Omental fat pad (tissue), 4 donors: Measurements from ENCODE around the gene SLC9A9. TPM values are rescaled to one million over a fixed set of nuclear protein-coding genes. Genes with fewer than 3 reads are reported as not detected.

Experiments used
- ATAC-seq: fragments of 150-250 bp; one replicate; pipeline ENCODE4 v1.9.1; 2016; ENCODE audit warnings: mild to moderate bottlenecking, moderate library complexity; ENCODE audit not compliant: low FRiP score
- DNase-seq: peaks from one replicate; pipeline ENCODE4 v3.0.0-alpha.2; 2019; ENCODE audit warnings: low spot score
- total RNA-seq, 4 donors: library from RNA; depleted of rRNA; stranded (reverse); fragments of >200 nt; gene quantifications; one replicate each; pipeline ENCODE4 v1.1.0, GENCODE V29; 2016
- TF ChIP-seq, protein P1 (sequence below), 3 donors: fragments of 450-650 bp; IDR thresholded peaks; one replicate each; pipeline ENCODE4 v1.5.1; 2016 to 2017; ENCODE audit warnings: antibody characterized with exemption in 3 of 3, mild to moderate bottlenecking in 3 of 3, moderate library complexity in 2 of 3

SLC9A9 gene
- total RNA-seq, 4 donors from 2014 or later, result 15.5 to 39.6 (median 26.9) TPM

- no peak for DNase-seq
- ATAC-seq, result no peak
- TF ChIP-seq, protein P1, sequence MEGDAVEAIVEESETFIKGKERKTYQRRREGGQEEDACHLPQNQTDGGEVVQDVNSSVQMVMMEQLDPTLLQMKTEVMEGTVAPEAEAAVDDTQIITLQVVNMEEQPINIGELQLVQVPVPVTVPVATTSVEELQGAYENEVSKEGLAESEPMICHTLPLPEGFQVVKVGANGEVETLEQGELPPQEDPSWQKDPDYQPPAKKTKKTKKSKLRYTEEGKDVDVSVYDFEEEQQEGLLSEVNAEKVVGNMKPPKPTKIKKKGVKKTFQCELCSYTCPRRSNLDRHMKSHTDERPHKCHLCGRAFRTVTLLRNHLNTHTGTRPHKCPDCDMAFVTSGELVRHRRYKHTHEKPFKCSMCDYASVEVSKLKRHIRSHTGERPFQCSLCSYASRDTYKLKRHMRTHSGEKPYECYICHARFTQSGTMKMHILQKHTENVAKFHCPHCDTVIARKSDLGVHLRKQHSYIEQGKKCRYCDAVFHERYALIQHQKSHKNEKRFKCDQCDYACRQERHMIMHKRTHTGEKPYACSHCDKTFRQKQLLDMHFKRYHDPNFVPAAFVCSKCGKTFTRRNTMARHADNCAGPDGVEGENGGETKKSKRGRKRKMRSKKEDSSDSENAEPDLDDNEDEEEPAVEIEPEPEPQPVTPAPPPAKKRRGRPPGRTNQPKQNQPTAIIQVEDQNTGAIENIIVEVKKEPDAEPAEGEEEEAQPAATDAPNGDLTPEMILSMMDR (IDR thresholded peaks at IDR 0.05), result no peak
These were observed 521.1 kb downstream of the SLC9A9 start for GRCh38 chr3:143326983-143327778.

DNA sequence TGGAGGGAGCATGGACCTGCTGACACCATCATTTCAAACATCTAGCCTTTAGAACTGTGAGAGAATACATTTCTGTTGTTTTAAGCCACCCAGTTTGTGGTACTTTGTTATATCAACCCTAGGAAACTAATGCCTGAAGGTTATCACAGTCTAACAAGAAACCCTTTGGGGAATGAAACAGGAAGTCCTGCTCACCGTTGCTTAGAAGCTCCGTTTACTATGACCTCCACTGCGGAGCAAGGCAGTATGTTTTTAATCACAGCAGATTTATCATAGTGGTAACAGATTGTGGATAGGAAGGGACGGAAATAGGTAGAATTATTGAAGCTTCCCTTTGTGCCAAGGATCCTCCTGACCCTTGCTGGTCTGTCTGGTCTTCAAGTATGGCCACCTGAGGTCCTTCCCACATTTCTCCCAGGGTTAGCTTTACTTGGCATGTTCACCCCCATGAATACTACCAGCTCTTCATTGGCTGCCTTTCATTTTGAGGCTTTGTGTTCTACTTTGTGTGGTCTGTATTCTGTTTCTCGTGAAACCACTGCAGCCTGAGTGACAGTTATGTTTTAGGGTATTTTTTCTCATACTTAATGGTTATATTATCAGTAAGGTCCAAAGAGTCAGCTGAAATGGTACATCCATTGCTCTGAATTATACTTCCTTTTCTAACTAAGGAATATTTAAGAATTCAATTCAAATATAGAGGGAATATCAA, 527.1 kb downstream of the SLC9A9 start:
- ATAC-seq, result no peak
- TF ChIP-seq, protein P1 (IDR thresholded peaks at IDR 0.05), result no peak
- no peak for DNase-seq

DNA sequence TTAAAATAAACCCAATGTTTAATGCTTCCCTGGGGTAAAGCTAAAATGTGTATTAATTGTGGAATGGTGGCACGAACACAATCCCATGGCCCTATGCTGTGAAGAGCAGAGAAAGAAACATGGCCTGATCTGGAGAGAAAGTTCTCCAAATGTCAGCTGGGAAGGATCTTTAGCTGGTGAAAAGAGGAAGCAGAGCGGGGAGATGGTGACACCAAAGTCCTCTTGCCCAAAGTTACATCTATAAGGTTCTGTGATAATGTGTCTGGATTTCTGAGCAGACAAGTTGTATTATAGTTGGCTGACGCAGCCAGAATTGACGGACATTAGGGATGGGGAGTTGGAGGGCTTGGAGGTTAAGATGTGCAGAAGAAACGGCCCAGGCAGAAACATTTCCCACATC, 532.5 kb downstream of the SLC9A9 start:
- TF ChIP-seq, protein P1 (IDR thresholded peaks at IDR 0.05), result no peak
- DNase-seq (no peak), ATAC-seq (no peak)

GRCh38 chr3:143314251-143315093, 533.8 kb downstream of the SLC9A9 start:
- no peak for ATAC-seq
- TF ChIP-seq, protein P1 (IDR thresholded peaks at IDR 0.05), result no peak
- no peak for DNase-seq

DNA sequence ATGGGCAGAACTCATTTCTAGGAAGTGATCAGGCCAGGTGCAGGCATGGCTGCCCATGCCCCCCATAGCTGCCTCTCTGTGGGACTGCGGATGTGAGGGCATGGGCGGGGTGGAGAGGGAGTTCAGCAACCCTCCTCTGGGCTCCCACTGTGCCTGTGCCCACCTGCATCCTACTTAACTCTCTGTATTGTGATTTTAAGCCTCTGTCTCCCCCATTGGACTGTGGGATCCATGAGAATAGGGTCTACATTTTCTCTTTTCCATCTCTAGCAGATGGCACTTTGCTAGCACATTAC, 534.4 kb downstream of the SLC9A9 start:
- DNase-seq, result no peak
- no peak for ATAC-seq
- TF ChIP-seq, protein P1 (IDR thresholded peaks at IDR 0.05), result no peak

DNA sequence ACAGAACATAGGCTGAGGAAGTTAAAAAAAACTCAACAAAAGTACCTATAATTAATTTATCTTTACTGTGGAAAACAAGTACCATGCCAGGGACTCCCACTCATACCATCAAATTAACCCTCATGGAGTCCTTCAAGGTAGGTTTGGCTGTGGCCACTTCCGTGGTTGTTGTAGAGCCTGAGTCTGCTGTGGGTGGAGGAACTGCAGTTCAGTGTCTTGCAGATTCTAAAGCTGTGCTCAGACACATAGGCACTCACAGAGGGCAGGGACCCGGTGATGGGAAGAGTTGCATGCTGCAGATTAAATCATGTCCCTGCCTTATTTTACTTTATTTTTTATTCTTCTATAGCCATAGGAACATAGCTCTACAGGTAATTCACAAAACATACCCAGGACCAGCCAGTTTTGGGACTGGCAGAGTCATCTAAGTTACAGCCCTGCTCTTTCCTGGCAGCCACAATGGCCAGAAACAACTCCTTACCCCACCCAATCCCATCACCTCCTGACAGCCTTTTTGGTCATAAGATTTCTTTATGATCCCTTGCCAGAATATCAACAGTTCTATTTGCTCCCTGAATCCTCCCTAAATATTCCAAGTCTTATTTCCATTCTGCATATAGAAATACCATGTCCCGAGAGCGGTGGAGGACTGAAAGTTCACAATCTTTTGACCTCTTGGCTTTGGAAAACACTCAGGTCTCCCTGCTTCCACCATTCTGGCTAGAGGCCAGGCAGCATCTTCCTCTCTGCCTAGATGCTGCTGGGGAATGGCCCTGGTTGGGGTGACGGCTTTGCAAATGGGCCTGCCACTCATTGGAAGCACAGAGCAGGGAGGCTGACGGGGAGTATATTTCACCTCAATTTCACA, 535.0 kb downstream of the SLC9A9 start:
- TF ChIP-seq, protein P1 (IDR thresholded peaks at IDR 0.05), result no peak
- ATAC-seq (no peak), DNase-seq (no peak)
